IMR-90 (cell line): ENCODE results near the gene RAB6A.

Experiments
- CHD1 ChIP-seq: IDR thresholded peaks from 2 replicates; pipeline ENCODE4 v1.6.1; 2012; ENCODE audit warnings: low read depth, low read length, improper control_type of control experiment
- POLR2A ChIP-seq: IDR thresholded peaks from 2 replicates; pipeline ENCODE4 v1.6.1; 2012; ENCODE audit warnings: mild to moderate bottlenecking, low read depth, low read length
- RCOR1 ChIP-seq: IDR thresholded peaks from 2 replicates; pipeline ENCODE4 v1.6.1; 2012; ENCODE audit warnings: mild to moderate bottlenecking, low read length, improper control_type of control experiment; ENCODE audit not compliant: insufficient replicate concordance
- RFX5 ChIP-seq: IDR thresholded peaks from 2 replicates; pipeline ENCODE4 v1.8.0; 2012; ENCODE audit warnings: low read depth, mild to moderate bottlenecking, low read length, moderate library complexity
- TF ChIP-seq, protein P1 (sequence below): conservative IDR thresholded peaks from 2 replicates; pipeline ENCODE4 v1.5.1; 2012; ENCODE audit warnings: mild to moderate bottlenecking, low read depth, low read length, improper control_type of control experiment
- TF ChIP-seq, protein P2 (sequence below): fragments of 150-350 bp; IDR thresholded peaks from 2 replicates; pipeline ENCODE4 v1.6.1; 2017; ENCODE audit warnings: mild to moderate bottlenecking, antibody characterized with exemption, low read length, low read depth

DNA sequence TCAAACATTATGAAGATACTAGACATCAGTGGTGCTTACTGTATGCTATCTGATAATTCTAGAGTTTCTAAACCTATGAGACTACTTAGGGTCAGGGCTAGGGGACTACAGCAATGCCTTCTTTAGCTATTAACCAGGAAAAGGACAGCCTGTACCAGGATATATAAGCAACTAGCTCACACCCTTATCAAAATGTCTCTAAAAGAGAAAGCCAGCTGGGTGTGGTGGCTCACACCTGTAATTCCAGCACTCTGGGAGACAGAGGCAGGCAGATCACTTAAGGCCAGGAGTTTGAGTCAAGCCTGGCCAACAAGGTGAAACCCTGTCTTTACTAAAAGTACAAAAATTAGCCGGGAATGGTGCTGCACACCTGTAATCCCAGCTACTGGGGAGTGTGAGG lies 55.8 kb downstream of the RAB6A start:
- TF ChIP-seq, protein P1, sequence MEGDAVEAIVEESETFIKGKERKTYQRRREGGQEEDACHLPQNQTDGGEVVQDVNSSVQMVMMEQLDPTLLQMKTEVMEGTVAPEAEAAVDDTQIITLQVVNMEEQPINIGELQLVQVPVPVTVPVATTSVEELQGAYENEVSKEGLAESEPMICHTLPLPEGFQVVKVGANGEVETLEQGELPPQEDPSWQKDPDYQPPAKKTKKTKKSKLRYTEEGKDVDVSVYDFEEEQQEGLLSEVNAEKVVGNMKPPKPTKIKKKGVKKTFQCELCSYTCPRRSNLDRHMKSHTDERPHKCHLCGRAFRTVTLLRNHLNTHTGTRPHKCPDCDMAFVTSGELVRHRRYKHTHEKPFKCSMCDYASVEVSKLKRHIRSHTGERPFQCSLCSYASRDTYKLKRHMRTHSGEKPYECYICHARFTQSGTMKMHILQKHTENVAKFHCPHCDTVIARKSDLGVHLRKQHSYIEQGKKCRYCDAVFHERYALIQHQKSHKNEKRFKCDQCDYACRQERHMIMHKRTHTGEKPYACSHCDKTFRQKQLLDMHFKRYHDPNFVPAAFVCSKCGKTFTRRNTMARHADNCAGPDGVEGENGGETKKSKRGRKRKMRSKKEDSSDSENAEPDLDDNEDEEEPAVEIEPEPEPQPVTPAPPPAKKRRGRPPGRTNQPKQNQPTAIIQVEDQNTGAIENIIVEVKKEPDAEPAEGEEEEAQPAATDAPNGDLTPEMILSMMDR, result no peak
- TF ChIP-seq POLR2A, result no peak
- no peak for TF ChIP-seq RCOR1
- TF ChIP-seq CHD1, result no peak
- no peak for TF ChIP-seq RFX5
- TF ChIP-seq, protein P2, sequence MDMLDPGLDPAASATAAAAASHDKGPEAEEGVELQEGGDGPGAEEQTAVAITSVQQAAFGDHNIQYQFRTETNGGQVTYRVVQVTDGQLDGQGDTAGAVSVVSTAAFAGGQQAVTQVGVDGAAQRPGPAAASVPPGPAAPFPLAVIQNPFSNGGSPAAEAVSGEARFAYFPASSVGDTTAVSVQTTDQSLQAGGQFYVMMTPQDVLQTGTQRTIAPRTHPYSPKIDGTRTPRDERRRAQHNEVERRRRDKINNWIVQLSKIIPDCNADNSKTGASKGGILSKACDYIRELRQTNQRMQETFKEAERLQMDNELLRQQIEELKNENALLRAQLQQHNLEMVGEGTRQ, result no peak
